Esophagus muscularis mucosa (tissue), 4 donors: ENCODE results near the gene HOXB6. TPM values are rescaled to one million over a fixed set of nuclear protein-coding genes. Genes with fewer than 3 reads are reported as not detected.

Source experiments
- DNase-seq: peaks from one replicate; pipeline ENCODE4 v3.0.0-alpha.2; 2017; ENCODE audit errors: extremely low spot score
- H3K27ac ChIP-seq, 4 donors: fragments of 200-600 bp; sonication (generic); replicated peaks in 1 of 4; 1 replicate in 3 of 4; 2 replicates in 1 of 4; pipeline ENCODE4 v1.5.1; 2016 to 2019; ENCODE audit warnings: mild to moderate bottlenecking in 1 of 4
- H3K27me3 ChIP-seq, 4 donors: fragments of 200-600 bp; sonication (generic); one replicate each; pipeline versions ENCODE4 v1.5.1 to v1.6.0; 2016 to 2019
- H3K36me3 ChIP-seq, 4 donors: fragments of 200-600 bp; sonication (generic); one replicate each; pipeline ENCODE4 v1.5.1; 2016 to 2019
- H3K4me1 ChIP-seq, 4 donors: fragments of 200-600 bp; sonication (generic); one replicate each; pipeline ENCODE4 v1.5.1; 2016 to 2019
- H3K4me3 ChIP-seq, 4 donors: fragments of 200-600 bp; sonication (generic); 1 replicate in 2 of 4; 2 replicates in 2 of 4; pipeline ENCODE4 v1.5.1; 2016 to 2019; ENCODE audit warnings: mild to moderate bottlenecking in 4 of 4, moderate library complexity in 1 of 4
- H3K9me3 ChIP-seq, 4 donors: fragments of 200-600 bp; sonication (generic); 1 replicate in 3 of 4; 2 replicates in 1 of 4; pipeline ENCODE4 v1.5.1; 2016 to 2019
- CTCF ChIP-seq, 3 experiments: fragments of 200-600 bp in 2 of 3; fragments of 450-650 bp in 1 of 3; sonication (generic) in 2 of 3; IDR thresholded peaks; one replicate each; pipeline ENCODE4 v1.5.1; 2017 to 2019; ENCODE audit warnings: antibody characterized with exemption in 3 of 3, mild to moderate bottlenecking in 2 of 3, moderate library complexity in 1 of 3
- EP300 ChIP-seq: sonication (generic); formaldehyde crosslinking; IDR thresholded peaks from one replicate; pipeline ENCODE4 v1.6.1; 2017; ENCODE audit warnings: antibody characterized with exemption
- POLR2A ChIP-seq: fragments of 450-650 bp; IDR thresholded peaks from one replicate; pipeline ENCODE4 v1.6.1; 2017; ENCODE audit warnings: antibody characterized with exemption, moderate library complexity, mild to moderate bottlenecking, low read depth
- POLR2AphosphoS5 ChIP-seq, 2 donors: sonication (generic); formaldehyde crosslinking; IDR thresholded peaks; one replicate each; pipeline ENCODE4 v1.6.1; 2017; ENCODE audit warnings: antibody characterized with exemption in 2 of 2
- WGBS: methylation state at CpG from one replicate; pipeline ENCODE4 v1.1.5; 2018; 5-methylcytosine and 5-hydroxymethylcytosine counted together
- intact Hi-C: fragments of 100-400 bp; cut with DNase I; formaldehyde crosslinking; loops from one replicate; pipeline ENCODE4 v1.15.1; 2023
- total RNA-seq, 4 donors: library from RNA; depleted of rRNA; stranded (reverse); fragments of >200 nt; gene quantifications; one replicate each; pipeline versions ENCODE4 v1.1.0 to v1.2.1, GENCODE V29; 2016

The HOXB6 gene
- total RNA-seq, 4 donors from 2014 or later: 2.2 to 5.4 (median 2.9) TPM

- Histone ChIP-seq H3K4me1 (peaks cover 14 to 39% (median 31%) of the 10 kb centered on the region in 4 donors), H3K27me3 (peaks cover 19 to 100% (median 98%) of the 10 kb centered on the region in 4 donors), H3K36me3 (no peaks in the 10 kb centered on the region), H3K27ac (no peak overlapping the region), H3K9me3 (no peaks in the 10 kb centered on the region), H3K4me3 (no peak overlapping the region)
- 6% methylated on average over 21 of the region's 25 CpGs for WGBS
- DNase-seq: peak; percentile 96
- TF ChIP-seq EP300 (no peak), POLR2A (no peak), POLR2AphosphoS5 (IDR thresholded peaks at IDR 0.05) (peak in 1 of 2 donors; percentile 74), CTCF (IDR thresholded peaks at IDR 0.05) (peak in 2 of 3 experiments; percentile 92 to 97)
- intact Hi-C loops: loop anchor here (5.0 kb wide), 1 partner anchor 281 kb away; no protein-coding TSS in a partner anchor
These were observed 13.6 kb upstream of the HOXB6 start for GRCh38 chr17:48618256-48618896.

- 6% methylated on average over 30 of the region's 43 CpGs for WGBS
- H3K4me1 ChIP-seq: peaks cover 21 to 46% (median 39%) of the 10 kb centered on the region in 4 donors
- H3K9me3 ChIP-seq: no peaks in the 10 kb centered on the region
- peaks cover 19 to 100% (median 96%) of the 10 kb centered on the region in 4 donors for H3K27me3 ChIP-seq
- H3K27ac ChIP-seq: no peak overlapping the region
- no peak for DNase-seq
- no peak overlapping the region for H3K4me3 ChIP-seq
- no peaks in the 10 kb centered on the region for H3K36me3 ChIP-seq
- TF ChIP-seq CTCF (IDR thresholded peaks at IDR 0.05) (no peak), POLR2AphosphoS5 (IDR thresholded peaks at IDR 0.05) (no peak), POLR2A (no peak), EP300 (no peak)
- intact Hi-C loops: loop anchor here (5.0 kb wide), 1 partner anchor 280 kb away; no protein-coding TSS in a partner anchor
These were observed 12.9 kb upstream of the HOXB6 start for GRCh38 chr17:48617471-48618255.

DNA sequence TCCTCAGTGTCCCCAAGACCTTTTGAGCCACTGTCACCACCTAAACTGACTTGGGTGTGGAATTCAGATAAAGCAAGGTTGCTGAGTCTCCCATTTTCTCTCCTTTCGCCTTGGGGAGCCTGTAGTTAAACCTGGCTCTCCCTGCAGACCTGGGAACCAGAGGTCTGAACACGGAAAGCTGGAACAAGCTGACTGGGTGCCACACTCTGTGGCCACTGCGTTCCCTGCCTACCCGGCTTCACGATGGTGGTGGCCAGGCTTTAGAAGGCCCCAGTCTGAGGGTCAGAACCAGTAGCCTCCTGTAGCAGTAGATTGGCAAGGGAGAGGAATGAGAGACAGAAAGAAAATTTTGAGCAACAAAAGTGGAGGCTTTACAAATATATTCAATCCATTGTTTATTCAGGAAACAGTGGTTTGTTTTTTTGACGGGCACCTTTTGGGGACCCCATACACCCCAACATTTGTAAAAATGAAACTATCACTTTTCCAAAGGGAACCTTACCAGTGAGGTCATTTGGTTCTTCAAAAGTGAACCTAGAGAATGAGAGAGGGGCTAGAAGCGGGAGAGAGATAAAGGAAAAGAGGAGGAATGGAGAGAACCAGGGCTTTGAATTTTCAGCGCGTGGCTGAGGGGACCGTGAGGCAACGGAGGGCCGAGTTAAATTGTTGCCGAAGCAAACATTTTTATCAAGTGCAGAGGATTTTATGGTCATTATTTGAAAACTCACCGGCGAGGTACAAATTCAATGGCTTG is 12.1 kb upstream of the HOXB6 start:
- TF ChIP-seq CTCF (IDR thresholded peaks at IDR 0.05) (no peak), POLR2A (no peak), POLR2AphosphoS5 (IDR thresholded peaks at IDR 0.05) (no peak), EP300 (no peak)
- Histone ChIP-seq H3K27me3 (peaks cover 23 to 100% (median 96%) of the 10 kb centered on the region in 4 donors), H3K9me3 (no peaks in the 10 kb centered on the region), H3K27ac (no peak overlapping the region), H3K36me3 (no peaks in the 10 kb centered on the region), H3K4me1 (peaks cover 29 to 54% (median 46%) of the 10 kb centered on the region in 4 donors), H3K4me3 (no peak overlapping the region)
- WGBS: 18% methylated on average over 15 of the region's 15 CpGs
- intact Hi-C loops: loop anchor here (5.0 kb wide), 1 partner anchor 280 kb away; no protein-coding TSS in a partner anchor
- DNase-seq: no peak

GRCh38 chr17:48615963-48616716 is 11.4 kb upstream of the HOXB6 start:
- WGBS: 17% methylated on average over 17 of the region's 17 CpGs
- Histone ChIP-seq H3K9me3 (no peaks in the 10 kb centered on the region), H3K36me3 (no peaks in the 10 kb centered on the region), H3K4me3 (no peak overlapping the region), H3K27me3 (peaks cover 31 to 100% (median 94%) of the 10 kb centered on the region in 4 donors), H3K27ac (no peak overlapping the region), H3K4me1 (peaks cover 36 to 61% (median 54%) of the 10 kb centered on the region in 4 donors)
- no peak for TF ChIP-seq EP300
- no peak for TF ChIP-seq POLR2AphosphoS5 (IDR thresholded peaks at IDR 0.05)
- TF ChIP-seq CTCF (IDR thresholded peaks at IDR 0.05): no peak
- TF ChIP-seq POLR2A: no peak
- DNase-seq: no peak
- intact Hi-C loops: loop anchor here (5.0 kb wide), 1 partner anchor 279 kb away; no protein-coding TSS in a partner anchor
